Activated B cell treated with CpG ODN at 0.5 μM for 24 hours (primary cell): Measurements from ENCODE around the gene DLGAP1. TPM values are rescaled to one million over a fixed set of nuclear protein-coding genes. Genes with fewer than 3 reads are reported as not detected.

ENCODE experiments used
- ATAC-seq: fragments of 200-7000 bp; cut with Tn5 transposase; one replicate; pipeline ENCODE4 v1.10.0; 2021; ENCODE audit warnings: low read depth, mild to moderate bottlenecking, moderate library complexity
- CTCF ChIA-PET: fragments of 350-600 bp; sonication (Branson Sonifier 250); formaldehyde crosslinking; loops from one replicate; lab custom pipeline; 2021; ENCODE audit warnings: antibody characterized with exemption; lab: Charles Lee
- POLR2A ChIA-PET: fragments of 350-600 bp; sonication (Branson Sonifier 250); formaldehyde crosslinking; loops from one replicate; lab custom pipeline; 2021; ENCODE audit warnings: antibody characterized with exemption; lab: Charles Lee
- DNase-seq: peaks from one replicate; pipeline ENCODE4 v3.0.0; 2022
- H3K27ac Mint-ChIP-seq: one replicate; pipeline ENCODE4 v1.8.0; 2020; ENCODE audit warnings: mixed read lengths
- H3K27me3 Mint-ChIP-seq: one replicate; pipeline ENCODE4 v1.8.0; 2021; ENCODE audit warnings: mixed read lengths
- H3K36me3 Mint-ChIP-seq: one replicate; pipeline ENCODE4 v1.8.0; 2021; ENCODE audit warnings: low read depth, mixed read lengths
- H3K4me1 Mint-ChIP-seq: one replicate; pipeline ENCODE4 v1.8.0; 2021; ENCODE audit warnings: mixed read lengths
- H3K4me3 Mint-ChIP-seq: one replicate; pipeline ENCODE4 v1.8.0; 2020; ENCODE audit warnings: mild to moderate bottlenecking, mixed read lengths
- H3K9me3 Mint-ChIP-seq: one replicate; pipeline ENCODE4 v1.8.0; 2020; ENCODE audit warnings: mixed read lengths
- intact Hi-C: fragments of 100-400 bp; cut with micrococcal nuclease; formaldehyde crosslinking; loops from one replicate; pipeline ENCODE4 v1.15.1; 2024
- total RNA-seq: library from RNA; stranded (reverse); gene quantifications from 2 replicates; pipeline ENCODE4 v1.2.3, GENCODE V29; 2022
- TF ChIP-seq, protein P1 (sequence below): fragments of 200-600 bp; IDR thresholded peaks from one replicate; pipeline ENCODE4 v1.8.0; 2022; ENCODE audit warnings: antibody characterized with exemption, mild to moderate bottlenecking

Gene DLGAP1
- total RNA-seq, 1 donor from 2014 or later, result 0.18 TPM

DNA sequence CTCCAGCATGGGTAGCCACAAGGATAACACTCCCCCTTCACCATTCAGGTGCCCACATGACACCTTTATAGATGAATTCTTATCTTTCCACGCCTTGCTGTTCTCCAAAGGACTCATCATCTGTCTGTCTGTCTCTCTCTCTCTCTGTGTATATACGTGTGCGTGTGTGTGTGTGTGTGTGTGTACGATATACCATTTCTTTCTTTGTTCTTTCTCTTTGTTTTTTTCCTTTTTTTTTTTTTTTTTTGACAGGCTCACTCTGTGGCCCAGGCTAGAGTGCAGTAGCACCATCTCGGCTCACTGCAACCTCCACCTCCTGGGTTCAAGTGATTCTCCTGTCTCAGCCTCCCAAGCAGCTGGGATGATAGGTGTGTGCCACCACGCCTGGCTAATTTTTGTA is 98.2 kb downstream of the DLGAP1 start:
- ChIA-PET POLR2A (no interaction called here), CTCF (no interaction called here)
- Mint-ChIP-seq H3K4me1 (no peaks in the 10 kb centered on the region), H3K4me3 (no peak overlapping the region), H3K27ac (no peak overlapping the region), H3K36me3 (no peaks in the 10 kb centered on the region), H3K27me3 (no peaks in the 10 kb centered on the region), H3K9me3 (peaks cover 2% of the 10 kb centered on the region)
- ATAC-seq (no peak), DNase-seq (no peak)
- TF ChIP-seq, protein P1, sequence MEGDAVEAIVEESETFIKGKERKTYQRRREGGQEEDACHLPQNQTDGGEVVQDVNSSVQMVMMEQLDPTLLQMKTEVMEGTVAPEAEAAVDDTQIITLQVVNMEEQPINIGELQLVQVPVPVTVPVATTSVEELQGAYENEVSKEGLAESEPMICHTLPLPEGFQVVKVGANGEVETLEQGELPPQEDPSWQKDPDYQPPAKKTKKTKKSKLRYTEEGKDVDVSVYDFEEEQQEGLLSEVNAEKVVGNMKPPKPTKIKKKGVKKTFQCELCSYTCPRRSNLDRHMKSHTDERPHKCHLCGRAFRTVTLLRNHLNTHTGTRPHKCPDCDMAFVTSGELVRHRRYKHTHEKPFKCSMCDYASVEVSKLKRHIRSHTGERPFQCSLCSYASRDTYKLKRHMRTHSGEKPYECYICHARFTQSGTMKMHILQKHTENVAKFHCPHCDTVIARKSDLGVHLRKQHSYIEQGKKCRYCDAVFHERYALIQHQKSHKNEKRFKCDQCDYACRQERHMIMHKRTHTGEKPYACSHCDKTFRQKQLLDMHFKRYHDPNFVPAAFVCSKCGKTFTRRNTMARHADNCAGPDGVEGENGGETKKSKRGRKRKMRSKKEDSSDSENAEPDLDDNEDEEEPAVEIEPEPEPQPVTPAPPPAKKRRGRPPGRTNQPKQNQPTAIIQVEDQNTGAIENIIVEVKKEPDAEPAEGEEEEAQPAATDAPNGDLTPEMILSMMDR, result no peak
- intact Hi-C loops, result no loop called here

DNA sequence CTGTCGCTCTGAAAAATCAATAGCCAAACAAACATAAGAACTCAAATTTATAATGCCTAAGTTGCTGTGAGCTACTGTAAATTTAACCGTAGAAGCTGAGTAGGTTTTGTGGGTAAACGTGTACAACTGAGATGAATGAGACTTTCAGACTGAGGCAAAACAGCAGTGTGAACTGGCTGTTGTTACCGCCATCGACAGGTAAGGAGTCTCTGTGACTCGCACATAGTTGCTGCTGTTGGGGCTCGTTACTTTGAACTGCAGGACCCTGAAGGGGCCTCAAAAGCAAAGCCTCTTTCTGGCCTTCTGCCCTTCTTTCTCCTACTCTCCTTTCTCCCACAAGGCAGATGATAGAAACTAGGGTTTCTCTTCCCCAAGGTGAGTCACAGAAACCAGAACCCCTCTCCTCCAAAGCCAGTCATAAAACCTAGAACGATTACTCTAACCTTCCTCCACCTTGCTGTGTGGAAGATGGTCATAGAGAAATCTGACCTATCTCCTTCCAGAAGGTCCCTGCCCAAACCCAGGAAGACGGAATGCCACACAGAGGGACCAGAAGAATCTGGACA is 101.2 kb downstream of the DLGAP1 start:
- Mint-ChIP-seq H3K36me3 (no peaks in the 10 kb centered on the region), H3K4me1 (no peaks in the 10 kb centered on the region), H3K27me3 (no peaks in the 10 kb centered on the region), H3K9me3 (peaks cover 2% of the 10 kb centered on the region), H3K4me3 (no peak overlapping the region), H3K27ac (no peak overlapping the region)
- CTCF ChIA-PET, result no interaction called here
- DNase-seq, result no peak
- intact Hi-C loops, result no loop called here
- TF ChIP-seq, protein P1, result no peak
- ATAC-seq, result no peak
- POLR2A ChIA-PET, result no interaction called here

DNA sequence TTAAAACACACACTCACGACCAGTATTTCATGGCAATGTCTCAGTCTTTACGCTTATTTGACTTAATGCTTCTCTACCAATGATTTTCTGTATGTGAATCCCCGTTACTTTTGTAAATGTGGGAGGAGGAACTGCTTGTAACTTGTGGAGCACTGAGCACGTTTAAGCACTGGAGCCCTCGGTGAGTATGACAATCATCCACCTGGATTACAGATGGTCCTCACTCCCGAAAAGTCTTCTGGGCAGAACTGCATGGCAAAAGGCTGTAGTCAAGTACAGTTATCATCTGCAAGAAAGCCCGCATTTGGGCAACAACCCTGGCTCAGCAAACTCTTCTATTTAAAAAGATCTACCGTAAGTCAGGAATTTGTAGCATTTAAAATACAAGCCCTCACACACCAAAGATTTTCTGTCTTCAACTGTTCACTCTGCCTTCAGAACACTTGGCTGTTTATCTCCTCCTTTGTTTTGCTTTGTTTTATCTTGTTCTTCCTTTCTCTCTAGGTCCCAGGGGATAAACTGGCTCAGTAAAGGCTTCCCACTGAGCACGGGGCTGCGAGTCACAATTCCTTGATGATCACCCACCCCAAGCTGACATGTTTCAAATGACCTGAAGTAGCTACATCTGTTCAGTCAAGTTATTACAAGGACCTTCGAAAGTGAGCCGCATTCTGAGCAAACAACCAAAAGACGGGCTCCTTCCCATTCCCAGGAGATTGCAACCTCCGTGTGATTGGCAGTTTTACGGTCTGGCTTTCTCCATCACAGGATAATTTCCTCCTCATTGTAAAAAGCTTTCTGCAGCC is 102.2 kb downstream of the DLGAP1 start:
- H3K27ac Mint-ChIP-seq, result no peak overlapping the region
- no peaks in the 10 kb centered on the region for H3K4me1 Mint-ChIP-seq
- no peaks in the 10 kb centered on the region for H3K36me3 Mint-ChIP-seq
- H3K9me3 Mint-ChIP-seq, result peaks cover 2% of the 10 kb centered on the region
- no peak for DNase-seq
- intact Hi-C loops, result no loop called here
- no peak overlapping the region for H3K4me3 Mint-ChIP-seq
- no peak for ATAC-seq
- H3K27me3 Mint-ChIP-seq, result no peaks in the 10 kb centered on the region
- ChIA-PET CTCF (no interaction called here), POLR2A (no interaction called here)
- TF ChIP-seq, protein P1, result no peak

DNA sequence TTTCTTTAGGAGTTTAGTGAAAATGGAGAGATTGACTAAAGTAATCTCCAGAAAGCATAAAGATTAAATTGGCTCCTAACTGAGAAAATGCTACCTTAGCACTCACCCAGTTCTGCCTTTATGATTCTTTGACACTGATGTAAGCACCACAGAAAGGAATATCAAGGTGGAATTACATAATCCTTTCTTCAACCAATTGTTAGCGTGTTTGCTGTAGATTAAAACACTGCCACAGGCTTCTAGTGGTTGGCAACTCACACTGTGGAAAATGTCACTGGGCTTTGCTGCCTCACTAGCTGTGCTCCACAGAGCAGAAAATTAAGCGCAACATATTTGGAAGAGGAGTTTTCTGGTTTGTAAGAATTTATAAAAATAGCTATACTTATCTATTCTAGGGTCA is 104.1 kb downstream of the DLGAP1 start:
- ChIA-PET CTCF (no interaction called here), POLR2A (no interaction called here)
- Mint-ChIP-seq H3K36me3 (no peaks in the 10 kb centered on the region), H3K27me3 (no peaks in the 10 kb centered on the region), H3K27ac (no peak overlapping the region), H3K4me3 (no peak overlapping the region), H3K4me1 (no peaks in the 10 kb centered on the region), H3K9me3 (no peaks in the 10 kb centered on the region)
- intact Hi-C loops, result no loop called here
- no peak for DNase-seq
- no peak for ATAC-seq
- TF ChIP-seq, protein P1, result no peak

DNA sequence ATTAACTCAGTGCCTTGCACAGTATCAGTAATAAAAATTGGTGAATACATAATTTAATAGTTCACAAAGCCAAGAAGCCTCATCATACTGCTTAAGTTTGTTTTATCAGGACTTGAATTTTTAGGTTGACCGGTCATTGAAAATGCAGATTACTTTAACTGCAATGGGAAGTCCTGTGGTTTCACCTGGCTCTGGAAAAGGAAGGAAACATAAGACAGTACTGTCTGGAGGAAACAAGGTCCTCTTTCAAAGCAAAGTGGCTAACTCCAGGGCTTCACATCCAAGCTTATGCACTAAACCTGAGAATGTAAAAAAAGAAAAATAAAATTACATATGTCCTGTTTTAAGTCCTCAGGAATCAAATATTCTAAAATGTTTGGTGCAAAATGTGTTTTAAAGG is 119.7 kb downstream of the DLGAP1 start:
- H3K27me3 Mint-ChIP-seq, result no peaks in the 10 kb centered on the region
- DNase-seq (no peak), ATAC-seq (no peak)
- H3K27ac Mint-ChIP-seq, result no peak overlapping the region
- ChIA-PET CTCF (no interaction called here), POLR2A (no interaction called here)
- no peak overlapping the region for H3K4me3 Mint-ChIP-seq
- H3K36me3 Mint-ChIP-seq, result no peaks in the 10 kb centered on the region
- TF ChIP-seq, protein P1, result no peak
- H3K4me1 Mint-ChIP-seq, result no peaks in the 10 kb centered on the region
- intact Hi-C loops, result no loop called here
- peaks cover 2% of the 10 kb centered on the region for H3K9me3 Mint-ChIP-seq
